Measurements from ENCODE around the gene OSBPL2.

DNA sequence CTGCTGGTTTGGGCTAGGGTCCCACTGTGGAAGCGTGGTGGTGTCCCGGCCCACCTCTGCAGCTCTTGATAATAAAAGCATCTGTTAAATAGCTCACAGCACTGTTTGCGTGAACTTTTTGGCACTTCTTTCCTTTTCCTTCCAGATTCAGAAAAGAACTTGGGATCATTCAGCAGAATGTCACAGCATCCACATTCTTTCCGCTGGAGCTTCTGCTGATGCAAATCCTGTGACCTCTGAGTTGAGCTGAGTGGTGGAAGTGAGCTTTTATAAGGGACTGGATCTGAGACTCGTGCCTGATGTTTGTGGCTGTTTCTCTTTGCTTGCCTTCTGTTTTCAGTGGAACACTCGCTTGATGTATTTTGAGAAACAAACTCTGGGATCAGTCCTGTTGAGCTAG is 3.9 kb downstream of the OSBPL2 start:
- TF ChIP-seq CTCF (optimal IDR thresholded peaks at IDR 0.05 in 1 of 3, IDR thresholded peaks at IDR 0.05 in 1 of 3, conservative IDR thresholded peaks at IDR 0.05 in 1 of 3; ENCODE audit: extremely low read depth in 1 of 3, insufficient read depth in 2 of 3, low read length in 3 of 3) (no peak), EZH2 (IDR thresholded peaks at IDR 0.05; ENCODE audit: low read length) (no peak)

Measured in keratinocyte (primary cell).